HepG2 (cell line): ENCODE measurements around the gene GLYR1. TPM values are rescaled to one million over a fixed set of nuclear protein-coding genes. Genes with fewer than 3 reads are reported as not detected.

Experiments used
- AHR ChIP-seq: IDR thresholded peaks from 2 replicates; pipeline ENCODE4 v1.6.1; 2018; ENCODE audit warnings: missing genetic modification reagents, missing compliant biosample characterization
- ASH2L ChIP-seq: fragments of 300-600, 200-600 bp; sonication (generic); IDR thresholded peaks from 2 replicates; pipeline ENCODE4 v1.7.0; 2017; ENCODE audit warnings: low read depth, mild to moderate bottlenecking, moderate library complexity, mixed read lengths, low read length; ENCODE audit not compliant: insufficient read length
- BRCA1 ChIP-seq: sonication (generic); formaldehyde crosslinking; IDR thresholded peaks from 2 replicates; pipeline ENCODE4 v1.4.0; 2020; ENCODE audit warnings: missing genetic modification reagents
- CREB1 ChIP-seq, 2 experiments: fragments of 450-650 bp in 1 of 2; IDR thresholded peaks; 2 replicates each; pipeline ENCODE4 v1.6.1; 2016 to 2017; ENCODE audit warnings: control low read depth in 1 of 2, mild to moderate bottlenecking in 1 of 2, missing compliant biosample characterization in 1 of 2, missing genetic modification characterization in 1 of 2
- EHMT2 ChIP-seq: fragments of 200-600 bp; sonication (generic); IDR thresholded peaks from 2 replicates; pipeline ENCODE4 v1.7.0; 2017; ENCODE audit warnings: antibody characterized with exemption, low read depth, low read length, borderline replicate concordance
- FOXA1 ChIP-seq, 2 experiments: fragments of 450-650 bp in 1 of 2; sonication (generic) in 1 of 2; formaldehyde crosslinking in 1 of 2; IDR thresholded peaks; 2 replicates each; pipeline versions ENCODE4 v1.4.0 to v1.6.1; 2016 to 2020; ENCODE audit warnings: missing genetic modification reagents in 1 of 2
- FOXJ3 ChIP-seq: sonication (generic); formaldehyde crosslinking; IDR thresholded peaks from 2 replicates; pipeline ENCODE4 v1.4.0; 2020; ENCODE audit warnings: missing genetic modification reagents, mild to moderate bottlenecking, borderline replicate concordance
- GATAD2A ChIP-seq: IDR thresholded peaks from 2 replicates; pipeline ENCODE4 v1.6.1; 2016
- GFI1 ChIP-seq: sonication (generic); formaldehyde crosslinking; IDR thresholded peaks from 2 replicates; pipeline ENCODE4 v1.5.0; 2020; ENCODE audit warnings: missing genetic modification reagents, mild to moderate bottlenecking, borderline replicate concordance
- GZF1 ChIP-seq: sonication (generic); formaldehyde crosslinking; IDR thresholded peaks from 2 replicates; pipeline ENCODE4 v1.5.1; 2020; ENCODE audit warnings: mild to moderate bottlenecking, missing genetic modification reagents
- HMG20B ChIP-seq: conservative IDR thresholded peaks from 2 replicates; pipeline ENCODE4 v1.6.1; 2016; ENCODE audit warnings: missing genetic modification reagents, missing compliant biosample characterization
- KAT8 ChIP-seq: IDR thresholded peaks from 2 replicates; pipeline ENCODE4 v1.6.1; 2016; ENCODE audit warnings: missing genetic modification reagents, missing compliant biosample characterization
- KLF11 ChIP-seq: IDR thresholded peaks from 2 replicates; pipeline ENCODE4 v1.6.1; 2016; ENCODE audit warnings: missing compliant biosample characterization
- NFKBIZ ChIP-seq: IDR thresholded peaks from 2 replicates; pipeline ENCODE4 v1.6.1; 2018; ENCODE audit warnings: missing genetic modification reagents, missing compliant biosample characterization
- NFYC ChIP-seq: IDR thresholded peaks from 2 replicates; pipeline ENCODE4 v1.6.1; 2016; ENCODE audit warnings: missing genetic modification reagents, missing compliant biosample characterization
- SIX1 ChIP-seq: sonication (generic); formaldehyde crosslinking; IDR thresholded peaks from 2 replicates; pipeline ENCODE4 v1.4.0; 2020; ENCODE audit warnings: missing genetic modification reagents, borderline replicate concordance
- SP2 ChIP-seq: sonication (generic); formaldehyde crosslinking; IDR thresholded peaks from 2 replicates; pipeline ENCODE4 v1.5.1; 2020; ENCODE audit warnings: mild to moderate bottlenecking, missing genetic modification reagents
- U2AF1 ChIP-seq: fragments of 200-400 bp; formaldehyde crosslinking; optimal IDR thresholded peaks from 2 replicates; pipeline ENCODE3; 2017; ENCODE audit warnings: mild to moderate bottlenecking, low read depth, low read length
- ZFY ChIP-seq: sonication (generic); formaldehyde crosslinking; IDR thresholded peaks from 2 replicates; pipeline ENCODE4 v1.4.0; 2020; ENCODE audit warnings: missing genetic modification reagents
- ZNF264 ChIP-seq: sonication (generic); formaldehyde crosslinking; IDR thresholded peaks from 2 replicates; pipeline ENCODE4 v1.4.0; 2020; ENCODE audit warnings: missing genetic modification reagents
- ZNF350 ChIP-seq: sonication (generic); formaldehyde crosslinking; IDR thresholded peaks from 2 replicates; pipeline ENCODE4 v1.4.0; 2020; ENCODE audit warnings: mild to moderate bottlenecking, low read depth, missing genetic modification reagents, borderline replicate concordance
- ZNF550 ChIP-seq: sonication (generic); formaldehyde crosslinking; IDR thresholded peaks from 2 replicates; pipeline ENCODE4 v1.4.0; 2020; ENCODE audit warnings: mild to moderate bottlenecking, missing genetic modification reagents, borderline replicate concordance
- ZNF777 ChIP-seq: sonication (generic); formaldehyde crosslinking; IDR thresholded peaks from 2 replicates; pipeline ENCODE4 v1.4.0; 2020; ENCODE audit warnings: missing genetic modification reagents
- ZSCAN25 ChIP-seq: sonication (generic); formaldehyde crosslinking; IDR thresholded peaks from 2 replicates; pipeline ENCODE4 v1.8.0; 2022; ENCODE audit warnings: mild to moderate bottlenecking, missing genetic modification reagents
- polyA plus RNA-seq, 8 experiments: library from polyadenylated mRNA; depleted of rRNA in 3 of 8; stranded (reverse) in 7 of 8; unstranded in 1 of 8; fragments of >200 nt; fragmentation: Illumina TruSeq in 4 of 8; extraction: Trizol in 4 of 8; gene quantifications; 2 replicates each; pipeline versions ENCODE4 v1.2.1 to v1.2.3, GENCODE V29; 2011 to 2016; ENCODE audit warnings: low read depth in 4 of 8, missing spikeins in 1 of 8, mixed read lengths in 1 of 8; ENCODE audit not compliant: insufficient read depth in 1 of 8
- total RNA-seq, 5 experiments: library from RNA; depleted of rRNA; stranded (reverse); fragments of >200 nt; fragmentation: Illumina TruSeq; extraction: Trizol; gene quantifications; 2 replicates each; pipeline ENCODE4 v1.2.3, GENCODE V29; 2016; ENCODE audit warnings: low read depth in 1 of 5
- TF ChIP-seq, protein P1 (sequence below): fragments of 450-650 bp; IDR thresholded peaks from 2 replicates; pipeline ENCODE4 v1.6.1; 2016
- TF ChIP-seq, protein P2 (sequence below): sonication (generic); formaldehyde crosslinking; IDR thresholded peaks from 2 replicates; pipeline ENCODE4 v1.4.0; 2020; ENCODE audit warnings: missing genetic modification reagents
- TF ChIP-seq, protein P3 (sequence below): sonication (generic); IDR thresholded peaks from 2 replicates; pipeline ENCODE4 v1.6.1; 2016; ENCODE audit warnings: low read depth, borderline replicate concordance
- TF ChIP-seq, protein P4 (sequence below): IDR thresholded peaks from 2 replicates; pipeline ENCODE4 v1.6.1; 2018; ENCODE audit warnings: missing genetic modification reagents

Gene GLYR1
- total and polyA plus RNA-seq, 2 of the 13 experiments (the other 11 are each of a cell fraction or from before 2014, with no cell fraction given): 28.3 to 48.7 TPM

DNA sequence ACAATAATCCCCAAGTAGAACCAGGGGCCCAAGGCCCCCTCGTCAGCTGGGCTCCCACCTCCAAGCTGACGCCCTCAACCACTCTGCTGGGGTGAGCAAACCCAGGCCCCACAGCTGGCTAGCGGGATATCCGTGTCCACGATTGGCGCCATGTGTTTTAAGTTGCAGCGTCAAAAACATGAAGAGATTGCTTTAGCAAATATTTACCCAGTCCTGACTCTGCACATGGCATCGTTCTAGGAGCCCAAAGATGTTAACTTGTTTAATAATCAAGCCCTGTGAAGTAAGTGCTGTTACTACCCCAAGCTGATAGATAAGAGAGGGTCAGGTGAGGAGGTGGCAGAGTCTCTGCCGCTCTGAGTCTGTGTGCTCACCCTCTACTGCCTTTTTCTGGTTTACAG lies 58.6 kb downstream of the GLYR1 start (continued):
- TF ChIP-seq, protein P1, sequence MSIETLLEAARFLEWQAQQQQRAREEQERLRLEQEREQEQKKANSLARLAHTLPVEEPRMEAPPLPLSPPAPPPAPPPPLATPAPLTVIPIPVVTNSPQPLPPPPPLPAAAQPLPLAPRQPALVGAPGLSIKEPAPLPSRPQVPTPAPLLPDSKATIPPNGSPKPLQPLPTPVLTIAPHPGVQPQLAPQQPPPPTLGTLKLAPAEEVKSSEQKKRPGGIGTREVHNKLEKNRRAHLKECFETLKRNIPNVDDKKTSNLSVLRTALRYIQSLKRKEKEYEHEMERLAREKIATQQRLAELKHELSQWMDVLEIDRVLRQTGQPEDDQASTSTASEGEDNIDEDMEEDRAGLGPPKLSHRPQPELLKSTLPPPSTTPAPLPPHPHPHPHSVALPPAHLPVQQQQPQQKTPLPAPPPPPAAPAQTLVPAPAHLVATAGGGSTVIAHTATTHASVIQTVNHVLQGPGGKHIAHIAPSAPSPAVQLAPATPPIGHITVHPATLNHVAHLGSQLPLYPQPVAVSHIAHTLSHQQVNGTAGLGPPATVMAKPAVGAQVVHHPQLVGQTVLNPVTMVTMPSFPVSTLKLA: peak; percentile 28
- TF ChIP-seq, protein P2, sequence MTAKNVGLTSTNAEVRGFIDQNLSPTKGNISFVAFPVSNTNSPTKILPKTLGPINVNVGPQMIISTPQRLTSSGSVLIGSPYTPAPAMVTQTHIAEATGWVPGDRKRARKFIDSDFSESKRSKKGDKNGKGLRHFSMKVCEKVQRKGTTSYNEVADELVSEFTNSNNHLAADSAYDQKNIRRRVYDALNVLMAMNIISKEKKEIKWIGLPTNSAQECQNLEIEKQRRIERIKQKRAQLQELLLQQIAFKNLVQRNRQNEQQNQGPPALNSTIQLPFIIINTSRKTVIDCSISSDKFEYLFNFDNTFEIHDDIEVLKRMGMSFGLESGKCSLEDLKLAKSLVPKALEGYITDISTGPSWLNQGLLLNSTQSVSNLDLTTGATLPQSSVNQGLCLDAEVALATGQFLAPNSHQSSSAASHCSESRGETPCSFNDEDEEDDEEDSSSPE: peak; percentile 32; the same call in 1 of the 2 replicates
- TF ChIP-seq GATAD2A (CRISPR knock-in tag): 0 out of 2 replicates have a peak, but pooled peaks have one; percentile 13
- no peak for TF ChIP-seq HMG20B (CRISPR knock-in tag)
- TF ChIP-seq ZNF350 (CRISPR knock-in tag): 0 out of 2 replicates have a peak, but pooled peaks have one; percentile 17
- TF ChIP-seq KLF11 (CRISPR knock-in tag): no peak
- peak; percentile 87 for TF ChIP-seq GFI1 (CRISPR knock-in tag)
- TF ChIP-seq ASH2L: no peak
- TF ChIP-seq NFYC (CRISPR knock-in tag): no peak
- TF ChIP-seq ZNF777 (CRISPR knock-in tag): 0 out of 2 replicates have a peak, but pooled peaks have one; percentile 14
- TF ChIP-seq SP2 (CRISPR knock-in tag): no peak
- no peak for TF ChIP-seq SIX1 (CRISPR knock-in tag)
- TF ChIP-seq NFKBIZ (CRISPR knock-in tag): 0 out of 2 replicates have a peak, but pooled peaks have one; percentile 43
- no peak for TF ChIP-seq BRCA1 (CRISPR knock-in tag)
- TF ChIP-seq ZNF264 (CRISPR knock-in tag): no peak
- TF ChIP-seq FOXA1 (IDR thresholded peaks at IDR 0.05): no peak
- peak; percentile 53; the same call in 1 of the 2 replicates for TF ChIP-seq FOXA1 (CRISPR knock-in tag; IDR thresholded peaks at IDR 0.05)
- peak; percentile 11; the same call in 1 of the 2 replicates for TF ChIP-seq ZFY (CRISPR knock-in tag)
- no peak for TF ChIP-seq KAT8 (CRISPR knock-in tag)
- 0 out of 2 replicates have a peak, but pooled peaks have one; percentile 9 for TF ChIP-seq ZSCAN25
- TF ChIP-seq, protein P3, sequence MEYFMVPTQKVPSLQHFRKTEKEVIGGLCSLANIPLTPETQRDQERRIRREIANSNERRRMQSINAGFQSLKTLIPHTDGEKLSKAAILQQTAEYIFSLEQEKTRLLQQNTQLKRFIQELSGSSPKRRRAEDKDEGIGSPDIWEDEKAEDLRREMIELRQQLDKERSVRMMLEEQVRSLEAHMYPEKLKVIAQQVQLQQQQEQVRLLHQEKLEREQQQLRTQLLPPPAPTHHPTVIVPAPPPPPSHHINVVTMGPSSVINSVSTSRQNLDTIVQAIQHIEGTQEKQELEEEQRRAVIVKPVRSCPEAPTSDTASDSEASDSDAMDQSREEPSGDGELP: 0 out of 2 replicates have a peak, but pooled peaks have one; percentile 20
- no peak for TF ChIP-seq ZNF550 (CRISPR knock-in tag)
- no peak for TF ChIP-seq U2AF1
- TF ChIP-seq, protein P4, sequence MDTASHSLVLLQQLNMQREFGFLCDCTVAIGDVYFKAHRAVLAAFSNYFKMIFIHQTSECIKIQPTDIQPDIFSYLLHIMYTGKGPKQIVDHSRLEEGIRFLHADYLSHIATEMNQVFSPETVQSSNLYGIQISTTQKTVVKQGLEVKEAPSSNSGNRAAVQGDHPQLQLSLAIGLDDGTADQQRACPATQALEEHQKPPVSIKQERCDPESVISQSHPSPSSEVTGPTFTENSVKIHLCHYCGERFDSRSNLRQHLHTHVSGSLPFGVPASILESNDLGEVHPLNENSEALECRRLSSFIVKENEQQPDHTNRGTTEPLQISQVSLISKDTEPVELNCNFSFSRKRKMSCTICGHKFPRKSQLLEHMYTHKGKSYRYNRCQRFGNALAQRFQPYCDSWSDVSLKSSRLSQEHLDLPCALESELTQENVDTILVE (CRISPR knock-in tag): no peak
- TF ChIP-seq GZF1 (CRISPR knock-in tag): no peak
- no peak for TF ChIP-seq AHR (CRISPR knock-in tag)
- 0 out of 2 replicates have a peak, but pooled peaks have one; percentile 35 for TF ChIP-seq FOXJ3 (CRISPR knock-in tag)
- TF ChIP-seq CREB1 (IDR thresholded peaks at IDR 0.05): no peak
- TF ChIP-seq CREB1 (CRISPR knock-in tag; IDR thresholded peaks at IDR 0.05): no peak; the same call in 1 of the 2 replicates
- TF ChIP-seq EHMT2: no peak
